Stimulated activated CD4-positive, alpha-beta T cell treated with anti-CD3 and anti-CD28 coated beads, Interleukin-4, amount 100 ng/mL, for 48 hours (primary cell): ENCODE measurements around the gene RCAN3.
"Not testable (repeated sequence)": the region's sequence is repeated elsewhere in the genome, so short reads cannot be mapped to it uniquely, and the experiment has no call there.

Experiments used
- DNase-seq, 2 donors: peaks; one replicate each; pipeline ENCODE4 v3.0.0-alpha.2; 2020; ENCODE audit warnings: low read depth in 2 of 2

RCAN3 gene

GRCh38 chr1:24513706-24514105, 11.1 kb downstream of the RCAN3 start:
- no peak for DNase-seq

- DNase-seq: no peak
These were observed 12.3 kb downstream of the RCAN3 start for GRCh38 chr1:24514946-24515345.

DNA sequence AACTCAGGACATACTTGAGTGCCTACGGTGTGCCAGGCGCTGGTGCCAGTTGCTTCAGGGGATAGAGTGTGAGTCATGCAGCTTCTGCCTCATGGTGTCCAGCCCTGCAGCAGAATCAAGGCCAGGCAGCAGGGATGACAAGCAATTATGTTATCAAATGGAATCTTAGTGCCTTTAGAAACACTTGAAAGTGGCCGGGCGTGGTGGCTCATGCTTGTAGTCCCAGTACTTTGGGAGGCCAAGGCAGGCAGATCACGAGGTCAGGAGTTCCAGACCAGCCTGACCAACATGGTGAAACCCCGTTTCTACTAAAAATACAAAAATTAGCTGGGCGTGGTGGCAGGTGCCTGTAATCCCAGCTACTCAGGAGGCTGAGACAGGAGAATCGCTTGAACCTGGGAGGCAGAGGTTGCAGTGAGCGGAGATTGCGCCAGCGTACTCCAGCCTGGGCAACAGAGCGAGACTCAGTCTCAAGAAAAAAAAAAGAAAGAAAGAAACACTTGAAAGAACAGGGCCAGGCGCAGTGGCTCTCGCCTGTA, 13.1 kb downstream of the RCAN3 start:
- DNase-seq: not testable (repeated sequence)

DNA sequence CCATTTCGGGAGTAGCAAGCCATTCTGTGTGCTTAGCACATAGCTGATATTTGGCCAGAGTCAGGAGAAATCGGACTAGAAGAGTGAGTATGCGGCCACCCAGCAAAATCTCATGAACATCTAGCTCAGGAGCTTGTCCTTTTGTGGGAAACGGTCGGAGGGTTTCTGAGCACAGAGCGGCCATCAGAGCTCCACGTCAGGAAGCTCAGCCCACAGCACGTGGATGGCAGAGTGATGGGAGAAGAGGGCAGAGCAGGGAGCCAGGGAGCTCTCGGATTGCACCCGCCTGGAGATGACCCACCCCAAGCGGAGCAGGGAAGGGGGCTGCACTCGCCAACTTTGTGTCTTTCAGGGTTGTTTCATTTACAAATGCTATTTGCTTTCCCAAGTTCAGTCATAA, 13.9 kb downstream of the RCAN3 start:
- DNase-seq: no peak

- no peak for DNase-seq
These were observed 15.3 kb downstream of the RCAN3 start for GRCh38 chr1:24517898-24518297.

DNA sequence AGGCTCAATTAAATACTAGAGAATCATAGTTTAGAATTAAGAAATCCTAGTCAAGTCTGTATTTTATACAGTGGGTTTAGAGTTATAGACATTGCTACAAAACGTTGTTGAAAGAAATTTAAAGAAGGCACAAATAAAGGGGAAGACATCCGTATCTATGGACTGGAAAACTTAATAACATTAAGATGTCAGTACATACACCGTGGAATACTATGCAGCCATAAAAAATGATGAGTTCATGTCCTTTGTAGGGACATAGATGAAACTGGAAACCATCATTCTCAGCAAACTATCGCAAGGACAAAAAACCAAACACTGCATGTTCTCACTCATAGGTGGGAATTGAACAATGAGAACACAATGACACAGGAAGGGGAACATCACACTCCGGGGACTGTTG, 17.6 kb downstream of the RCAN3 start:
- not testable (repeated sequence) for DNase-seq

DNA sequence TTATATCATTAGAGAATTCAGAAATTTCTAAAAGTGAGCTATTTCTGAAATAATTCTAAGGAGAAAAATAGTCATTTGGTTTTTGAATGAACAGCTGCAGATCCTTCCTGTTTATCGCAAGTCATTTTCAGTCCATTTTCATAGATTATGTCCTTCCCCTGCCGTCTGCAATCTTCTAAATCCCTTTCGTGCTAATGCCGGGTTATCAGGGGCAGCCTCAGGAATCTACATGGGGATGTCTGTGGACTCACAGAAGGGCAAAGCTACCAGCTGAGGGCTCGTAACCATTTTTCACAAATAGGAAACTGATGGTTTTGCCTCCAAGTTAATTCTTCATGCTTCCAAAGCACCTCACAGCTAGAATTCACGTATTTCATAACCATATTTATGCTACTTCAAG, 23.0 kb downstream of the RCAN3 start:
- no peak for DNase-seq

DNA sequence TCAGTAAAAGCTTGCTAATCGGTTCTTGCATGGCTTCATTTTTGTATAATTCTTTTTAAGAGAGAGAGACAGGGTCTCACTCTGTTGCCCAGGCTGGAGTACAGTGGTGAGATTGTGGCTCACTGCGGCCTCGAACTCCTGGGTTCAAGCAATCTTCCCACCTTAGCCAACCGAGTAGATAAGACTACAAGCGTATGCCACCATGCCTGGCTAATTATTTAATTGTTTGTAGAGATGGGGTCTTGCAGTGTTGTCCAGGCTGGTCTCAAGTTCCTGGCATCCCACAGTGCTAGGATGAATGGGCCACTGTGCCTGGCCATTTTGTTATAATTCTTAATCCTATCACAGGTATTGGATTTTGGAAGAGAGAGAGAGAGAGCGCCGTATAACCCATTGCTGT, 23.4 kb downstream of the RCAN3 start:
- DNase-seq: no peak

- peak in 1 of 2 donors; percentile 36 for DNase-seq
These were observed 24.4 kb downstream of the RCAN3 start for GRCh38 chr1:24526940-24527542.

GRCh38 chr1:24528744-24529143, 26.1 kb downstream of the RCAN3 start:
- DNase-seq: no peak

DNA sequence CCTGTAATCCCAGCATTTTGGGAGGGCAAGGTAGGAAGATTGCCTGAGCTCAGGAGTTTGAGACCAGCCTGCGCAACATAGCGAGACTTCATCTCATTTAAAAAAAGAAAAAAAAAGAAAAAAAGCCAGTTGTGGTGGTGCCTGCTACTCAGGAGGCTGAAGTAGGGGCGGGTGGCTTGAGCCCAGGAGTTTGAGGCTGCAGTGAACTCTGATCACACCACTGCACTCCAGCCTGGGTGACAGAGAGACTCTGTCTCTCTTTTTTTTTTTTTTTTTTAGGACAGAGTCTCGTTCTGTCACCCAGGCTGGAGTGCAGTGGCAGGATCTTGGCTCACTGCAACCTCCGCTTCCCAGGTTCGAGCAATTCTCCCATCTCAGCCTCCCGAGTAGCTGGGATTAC, 26.7 kb downstream of the RCAN3 start:
- not testable (repeated sequence) for DNase-seq

GRCh38 chr1:24535021-24535424, 32.4 kb downstream of the RCAN3 start:
- DNase-seq: peak; percentile 43 to 64

- DNase-seq: no peak
These were observed 33.1 kb downstream of the RCAN3 start for GRCh38 chr1:24535778-24536177.

- DNase-seq: peak; percentile 43 to 56
These were observed 33.8 kb downstream of the RCAN3 start for GRCh38 chr1:24536391-24536840.

GRCh38 chr1:24540051-24540905, 37.6 kb downstream of the RCAN3 start:
- DNase-seq: peak in 1 of 2 donors; percentile 22

GRCh38 chr1:24540906-24541710, 38.5 kb downstream of the RCAN3 start:
- no peak for DNase-seq

GRCh38 chr1:24541711-24542346, 39.2 kb downstream of the RCAN3 start:
- DNase-seq: no peak

DNA sequence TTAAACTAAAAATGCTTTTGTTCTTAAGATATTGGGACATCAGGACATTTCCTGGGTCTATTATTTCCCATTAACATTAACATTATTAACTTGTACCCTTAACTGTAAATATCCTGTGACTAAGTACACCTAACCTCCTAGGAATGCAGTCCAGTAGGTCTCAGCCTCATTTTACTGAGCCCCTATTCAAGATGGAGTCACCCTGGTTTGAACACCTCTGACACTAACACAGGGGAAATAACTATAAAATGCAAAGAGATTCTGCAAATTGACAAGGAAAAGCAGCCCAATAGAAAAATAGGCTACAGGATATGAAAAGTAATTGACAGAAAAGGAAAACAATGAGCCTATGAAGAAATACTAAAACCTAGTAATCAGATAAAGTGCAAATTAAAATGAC, 41.6 kb downstream of the RCAN3 start:
- no peak for DNase-seq

- no peak for DNase-seq
These were observed 43.0 kb downstream of the RCAN3 start for GRCh38 chr1:24545662-24546061.

DNA sequence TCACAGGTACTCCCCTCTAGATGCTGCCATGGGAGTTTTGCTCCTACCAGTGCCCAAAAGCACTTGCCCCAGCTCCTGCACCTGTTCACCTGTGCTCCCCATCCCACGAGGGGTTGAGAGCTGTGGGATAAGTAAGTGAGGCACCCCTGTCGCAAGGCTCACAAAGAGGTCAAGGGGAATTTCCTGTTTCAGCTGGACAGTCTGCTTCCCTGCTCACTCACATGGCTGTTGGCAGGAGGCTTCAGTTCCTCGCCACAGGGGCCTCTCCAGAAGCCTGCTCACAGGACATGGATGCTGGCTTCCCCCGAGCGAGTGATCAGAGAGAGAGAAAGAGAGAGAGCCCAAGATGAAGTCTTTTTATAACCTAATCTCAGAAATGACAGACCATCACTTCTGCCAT, 44.6 kb downstream of the RCAN3 start:
- DNase-seq: no peak

DNA sequence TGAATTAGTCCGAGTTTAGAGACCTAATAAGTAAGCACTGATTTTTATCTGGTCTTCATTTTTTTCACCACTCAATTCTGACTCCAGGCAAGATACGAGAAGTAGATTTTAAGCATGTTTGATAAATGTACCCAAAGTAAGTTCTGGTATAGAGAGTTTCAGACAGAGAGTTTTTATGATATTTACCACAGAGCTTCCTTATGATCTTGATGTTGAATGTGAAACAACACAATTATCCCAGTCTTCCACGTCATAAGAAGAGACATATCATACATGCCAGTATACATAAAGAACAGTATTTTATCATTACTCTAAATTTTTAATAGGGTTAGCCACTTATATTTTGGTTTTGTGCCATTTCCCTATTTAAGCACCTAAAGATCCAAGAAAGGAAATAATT, 45.4 kb downstream of the RCAN3 start:
- no peak for DNase-seq

DNA sequence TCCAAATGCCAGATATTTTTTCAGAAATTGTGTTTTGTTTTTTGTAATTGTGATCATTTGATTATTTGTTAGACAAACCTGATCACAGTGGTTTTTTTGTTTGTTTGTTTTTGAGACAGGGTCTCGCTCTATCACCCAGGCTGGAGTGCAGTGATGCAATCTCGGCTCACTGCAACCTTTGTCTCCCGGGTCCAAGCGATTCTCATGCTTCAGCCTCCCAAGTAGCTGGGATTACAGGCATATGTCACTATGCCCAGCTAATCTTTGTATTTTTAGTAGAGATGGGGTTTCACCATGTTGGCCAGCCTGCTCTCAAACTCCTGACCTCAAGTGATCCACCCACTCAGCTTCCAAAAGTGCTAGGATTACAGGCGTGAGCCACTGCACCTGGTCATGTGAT, 46.6 kb downstream of the RCAN3 start:
- not testable (repeated sequence) for DNase-seq
